ENCODE measurements around the gene GNB1.

GRCh38 chr1:1804301-1804700, 86.6 kb downstream of the GNB1 start:
- TF ChIP-seq CTCF (IDR thresholded peaks at IDR 0.05; ENCODE audit: insufficient read depth, low read length, poor library complexity, severe bottlenecking) (no peak), EZH2phosphoT487 (conservative IDR thresholded peaks at IDR 0.05; ENCODE audit: low read length) (no peak)

Measured in SU-DHL-6 (cell line).